Measurements from ENCODE around the gene WDR48.

GRCh38 chr3:39013289-39013688 is 38.5 kb upstream of the WDR48 start:
- TF ChIP-seq CTCF (conservative IDR thresholded peaks at IDR 0.05; ENCODE audit: low read depth in 2 of 2) = no peak
- TF ChIP-seq CREB1 (CRISPR knock-in tag; IDR thresholded peaks at IDR 0.05; ENCODE audit: low read depth) = peak; percentile 33; the same call in 1 of the 2 replicates
- no peak for TF ChIP-seq EZH2 (IDR thresholded peaks at IDR 0.05; ENCODE audit: low read depth, unreplicated experiment)
- no peak for TF ChIP-seq ETS1 (IDR thresholded peaks at IDR 0.05)
- TF ChIP-seq POLR2AphosphoS5 (IDR thresholded peaks at IDR 0.05; ENCODE audit: low read depth) = no peak
- no peak for TF ChIP-seq EZH2phosphoT487 (IDR thresholded peaks at IDR 0.05; ENCODE audit: unreplicated experiment)
- TF ChIP-seq, protein P1, sequence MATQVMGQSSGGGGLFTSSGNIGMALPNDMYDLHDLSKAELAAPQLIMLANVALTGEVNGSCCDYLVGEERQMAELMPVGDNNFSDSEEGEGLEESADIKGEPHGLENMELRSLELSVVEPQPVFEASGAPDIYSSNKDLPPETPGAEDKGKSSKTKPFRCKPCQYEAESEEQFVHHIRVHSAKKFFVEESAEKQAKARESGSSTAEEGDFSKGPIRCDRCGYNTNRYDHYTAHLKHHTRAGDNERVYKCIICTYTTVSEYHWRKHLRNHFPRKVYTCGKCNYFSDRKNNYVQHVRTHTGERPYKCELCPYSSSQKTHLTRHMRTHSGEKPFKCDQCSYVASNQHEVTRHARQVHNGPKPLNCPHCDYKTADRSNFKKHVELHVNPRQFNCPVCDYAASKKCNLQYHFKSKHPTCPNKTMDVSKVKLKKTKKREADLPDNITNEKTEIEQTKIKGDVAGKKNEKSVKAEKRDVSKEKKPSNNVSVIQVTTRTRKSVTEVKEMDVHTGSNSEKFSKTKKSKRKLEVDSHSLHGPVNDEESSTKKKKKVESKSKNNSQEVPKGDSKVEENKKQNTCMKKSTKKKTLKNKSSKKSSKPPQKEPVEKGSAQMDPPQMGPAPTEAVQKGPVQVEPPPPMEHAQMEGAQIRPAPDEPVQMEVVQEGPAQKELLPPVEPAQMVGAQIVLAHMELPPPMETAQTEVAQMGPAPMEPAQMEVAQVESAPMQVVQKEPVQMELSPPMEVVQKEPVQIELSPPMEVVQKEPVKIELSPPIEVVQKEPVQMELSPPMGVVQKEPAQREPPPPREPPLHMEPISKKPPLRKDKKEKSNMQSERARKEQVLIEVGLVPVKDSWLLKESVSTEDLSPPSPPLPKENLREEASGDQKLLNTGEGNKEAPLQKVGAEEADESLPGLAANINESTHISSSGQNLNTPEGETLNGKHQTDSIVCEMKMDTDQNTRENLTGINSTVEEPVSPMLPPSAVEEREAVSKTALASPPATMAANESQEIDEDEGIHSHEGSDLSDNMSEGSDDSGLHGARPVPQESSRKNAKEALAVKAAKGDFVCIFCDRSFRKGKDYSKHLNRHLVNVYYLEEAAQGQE (IDR thresholded peaks at IDR 0.05; ENCODE audit: unreplicated experiment) = no peak
- no peak for TF ChIP-seq STAT1 (IDR thresholded peaks at IDR 0.05; ENCODE audit: unreplicated experiment)
- no peak for TF ChIP-seq JUNB (IDR thresholded peaks at IDR 0.05; ENCODE audit: unreplicated experiment)
- no peak for TF ChIP-seq NANOG (IDR thresholded peaks at IDR 0.05; ENCODE audit: borderline replicate concordance)
- TF ChIP-seq ZNF331 (CRISPR knock-in tag; IDR thresholded peaks at IDR 0.05; ENCODE audit: low read depth) = no peak
- TF ChIP-seq, protein P2, sequence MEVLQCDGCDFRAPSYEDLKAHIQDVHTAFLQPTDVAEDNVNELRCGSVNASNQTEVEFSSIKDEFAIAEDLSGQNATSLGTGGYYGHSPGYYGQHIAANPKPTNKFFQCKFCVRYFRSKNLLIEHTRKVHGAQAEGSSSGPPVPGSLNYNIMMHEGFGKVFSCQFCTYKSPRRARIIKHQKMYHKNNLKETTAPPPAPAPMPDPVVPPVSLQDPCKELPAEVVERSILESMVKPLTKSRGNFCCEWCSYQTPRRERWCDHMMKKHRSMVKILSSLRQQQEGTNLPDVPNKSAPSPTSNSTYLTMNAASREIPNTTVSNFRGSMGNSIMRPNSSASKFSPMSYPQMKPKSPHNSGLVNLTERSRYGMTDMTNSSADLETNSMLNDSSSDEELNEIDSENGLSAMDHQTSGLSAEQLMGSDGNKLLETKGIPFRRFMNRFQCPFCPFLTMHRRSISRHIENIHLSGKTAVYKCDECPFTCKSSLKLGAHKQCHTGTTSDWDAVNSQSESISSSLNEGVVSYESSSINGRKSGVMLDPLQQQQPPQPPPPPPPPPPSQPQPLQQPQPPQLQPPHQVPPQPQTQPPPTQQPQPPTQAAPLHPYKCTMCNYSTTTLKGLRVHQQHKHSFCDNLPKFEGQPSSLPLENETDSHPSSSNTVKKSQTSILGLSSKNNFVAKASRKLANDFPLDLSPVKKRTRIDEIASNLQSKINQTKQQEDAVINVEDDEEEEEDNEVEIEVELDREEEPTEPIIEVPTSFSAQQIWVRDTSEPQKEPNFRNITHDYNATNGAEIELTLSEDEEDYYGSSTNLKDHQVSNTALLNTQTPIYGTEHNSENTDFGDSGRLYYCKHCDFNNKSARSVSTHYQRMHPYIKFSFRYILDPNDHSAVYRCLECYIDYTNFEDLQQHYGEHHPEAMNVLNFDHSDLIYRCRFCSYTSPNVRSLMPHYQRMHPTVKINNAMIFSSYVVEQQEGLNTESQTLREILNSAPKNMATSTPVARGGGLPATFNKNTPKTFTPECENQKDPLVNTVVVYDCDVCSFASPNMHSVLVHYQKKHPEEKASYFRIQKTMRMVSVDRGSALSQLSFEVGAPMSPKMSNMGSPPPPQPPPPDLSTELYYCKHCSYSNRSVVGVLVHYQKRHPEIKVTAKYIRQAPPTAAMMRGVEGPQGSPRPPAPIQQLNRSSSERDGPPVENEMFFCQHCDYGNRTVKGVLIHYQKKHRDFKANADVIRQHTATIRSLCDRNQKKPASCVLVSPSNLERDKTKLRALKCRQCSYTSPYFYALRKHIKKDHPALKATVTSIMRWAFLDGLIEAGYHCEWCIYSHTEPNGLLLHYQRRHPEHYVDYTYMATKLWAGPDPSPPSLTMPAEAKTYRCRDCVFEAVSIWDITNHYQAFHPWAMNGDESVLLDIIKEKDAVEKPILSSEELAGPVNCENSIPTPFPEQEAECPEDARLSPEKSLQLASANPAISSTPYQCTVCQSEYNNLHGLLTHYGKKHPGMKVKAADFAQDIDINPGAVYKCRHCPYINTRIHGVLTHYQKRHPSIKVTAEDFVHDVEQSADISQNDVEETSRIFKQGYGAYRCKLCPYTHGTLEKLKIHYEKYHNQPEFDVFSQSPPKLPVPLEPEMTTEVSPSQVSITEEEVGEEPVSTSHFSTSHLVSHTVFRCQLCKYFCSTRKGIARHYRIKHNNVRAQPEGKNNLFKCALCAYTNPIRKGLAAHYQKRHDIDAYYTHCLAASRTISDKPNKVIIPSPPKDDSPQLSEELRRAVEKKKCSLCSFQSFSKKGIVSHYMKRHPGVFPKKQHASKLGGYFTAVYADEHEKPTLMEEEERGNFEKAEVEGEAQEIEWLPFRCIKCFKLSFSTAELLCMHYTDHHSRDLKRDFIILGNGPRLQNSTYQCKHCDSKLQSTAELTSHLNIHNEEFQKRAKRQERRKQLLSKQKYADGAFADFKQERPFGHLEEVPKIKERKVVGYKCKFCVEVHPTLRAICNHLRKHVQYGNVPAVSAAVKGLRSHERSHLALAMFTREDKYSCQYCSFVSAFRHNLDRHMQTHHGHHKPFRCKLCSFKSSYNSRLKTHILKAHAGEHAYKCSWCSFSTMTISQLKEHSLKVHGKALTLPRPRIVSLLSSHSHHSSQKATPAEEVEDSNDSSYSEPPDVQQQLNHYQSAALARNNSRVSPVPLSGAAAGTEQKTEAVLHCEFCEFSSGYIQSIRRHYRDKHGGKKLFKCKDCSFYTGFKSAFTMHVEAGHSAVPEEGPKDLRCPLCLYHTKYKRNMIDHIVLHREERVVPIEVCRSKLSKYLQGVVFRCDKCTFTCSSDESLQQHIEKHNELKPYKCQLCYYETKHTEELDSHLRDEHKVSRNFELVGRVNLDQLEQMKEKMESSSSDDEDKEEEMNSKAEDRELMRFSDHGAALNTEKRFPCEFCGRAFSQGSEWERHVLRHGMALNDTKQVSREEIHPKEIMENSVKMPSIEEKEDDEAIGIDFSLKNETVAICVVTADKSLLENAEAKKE (CRISPR knock-in tag; IDR thresholded peaks at IDR 0.05) = no peak
- TF ChIP-seq ZNF114 (CRISPR knock-in tag; IDR thresholded peaks at IDR 0.05) = no peak

All from GM23338 (cell line).